WTC11 (cell line): ENCODE results near the gene FKBP10. TPM values are rescaled to one million over a fixed set of nuclear protein-coding genes. Genes with fewer than 3 reads are reported as not detected.

Experiments used
- ATAC-seq: fragments of 200-7000 bp; cut with Tn5 transposase; 2 replicates; pipeline ENCODE4 v1.10.0; 2021; ENCODE audit warnings: mild to moderate bottlenecking, moderate library complexity
- CTCF ChIA-PET: fragments of 300-600 bp; sonication (Branson Sonifier 250); formaldehyde crosslinking; loops from one replicate; lab custom pipeline; 2021; ENCODE audit warnings: antibody characterized with exemption; lab: Charles Lee
- POLR2A ChIA-PET: fragments of 350-600 bp; sonication (Branson Sonifier 250); formaldehyde crosslinking; loops from one replicate; lab custom pipeline; 2021; ENCODE audit warnings: antibody characterized with exemption; lab: Charles Lee
- DNase-seq: peaks from one replicate; pipeline ENCODE4 v3.0.0; 2021; ENCODE audit warnings: low spot score
- H3K27ac Mint-ChIP-seq: 2 replicates; pipeline ENCODE4 v1.8.0; 2021; ENCODE audit warnings: mixed read lengths
- H3K27me3 Mint-ChIP-seq: 2 replicates; pipeline ENCODE4 v1.8.0; 2021; ENCODE audit warnings: low read depth, mild to moderate bottlenecking, moderate library complexity, mixed read lengths
- H3K36me3 Mint-ChIP-seq: 2 replicates; pipeline ENCODE4 v1.8.0; 2021; ENCODE audit warnings: mixed read lengths
- H3K4me1 Mint-ChIP-seq: 2 replicates; pipeline ENCODE4 v1.8.0; 2022; ENCODE audit warnings: mixed read lengths
- H3K4me3 Mint-ChIP-seq: 2 replicates; pipeline ENCODE4 v1.8.0; 2021; ENCODE audit warnings: mild to moderate bottlenecking, moderate library complexity, mixed read lengths
- H3K9me3 Mint-ChIP-seq: 2 replicates; pipeline ENCODE4 v1.8.0; 2021; ENCODE audit warnings: mixed read lengths
- CDX4 ChIP-seq: fragments of 250-450 bp; sonication (Bioruptor Pico); IDR thresholded peaks from 2 replicates; pipeline ENCODE4 v1.9.0; 2021; ENCODE audit warnings: moderate library complexity, mild to moderate bottlenecking, inconsistent platforms, borderline replicate concordance
- E2F5 ChIP-seq: sonication (generic); formaldehyde crosslinking; IDR thresholded peaks from 2 replicates; pipeline ENCODE4 v1.8.1; 2022; ENCODE audit warnings: mild to moderate bottlenecking, moderate library complexity, missing genetic modification reagents
- ETV6 ChIP-seq: sonication (generic); formaldehyde crosslinking; IDR thresholded peaks from 2 replicates; pipeline ENCODE4 v1.8.1; 2022; ENCODE audit warnings: mild to moderate bottlenecking, missing genetic modification reagents
- GABPB1 ChIP-seq: sonication (generic); formaldehyde crosslinking; IDR thresholded peaks from 2 replicates; pipeline ENCODE4 v1.8.1; 2023; ENCODE audit warnings: mild to moderate bottlenecking, missing genetic modification reagents
- IRF2 ChIP-seq: sonication (generic); formaldehyde crosslinking; IDR thresholded peaks from 2 replicates; pipeline ENCODE4 v1.8.0; 2022; ENCODE audit warnings: low read depth, missing genetic modification reagents, borderline replicate concordance
- JUN ChIP-seq: sonication (generic); formaldehyde crosslinking; IDR thresholded peaks from 2 replicates; pipeline ENCODE4 v1.8.0; 2023; ENCODE audit warnings: mild to moderate bottlenecking, missing genetic modification reagents
- KAT7 ChIP-seq: sonication (generic); formaldehyde crosslinking; IDR thresholded peaks from 2 replicates; pipeline ENCODE4 v1.8.1; 2023; ENCODE audit warnings: missing genetic modification reagents, mild to moderate bottlenecking, borderline replicate concordance
- MAX ChIP-seq: sonication (generic); formaldehyde crosslinking; IDR thresholded peaks from 2 replicates; pipeline ENCODE4 v1.8.0; 2022; ENCODE audit warnings: mild to moderate bottlenecking, missing genetic modification reagents
- MXD4 ChIP-seq: fragments of 250-450 bp; sonication (Bioruptor Pico); IDR thresholded peaks from 2 replicates; pipeline ENCODE4 v1.8.0; 2021; ENCODE audit warnings: mild to moderate bottlenecking, moderate library complexity, borderline replicate concordance
- NFYB ChIP-seq: sonication (generic); formaldehyde crosslinking; conservative IDR thresholded peaks from 2 replicates; pipeline ENCODE4 v1.8.0; 2022; ENCODE audit warnings: low read depth, missing genetic modification reagents
- NR1H2 ChIP-seq: sonication (generic); formaldehyde crosslinking; IDR thresholded peaks from 2 replicates; pipeline ENCODE4 v1.9.0; 2021; ENCODE audit warnings: mild to moderate bottlenecking, moderate library complexity, missing genetic modification reagents
- NR3C1 ChIP-seq: sonication (generic); formaldehyde crosslinking; conservative IDR thresholded peaks from 2 replicates; pipeline ENCODE4 v1.8.1; 2023; ENCODE audit warnings: low read depth, mild to moderate bottlenecking, missing genetic modification reagents
- SMAD4 ChIP-seq: sonication (generic); formaldehyde crosslinking; IDR thresholded peaks from 2 replicates; pipeline ENCODE4 v1.8.0; 2022; ENCODE audit warnings: mild to moderate bottlenecking, missing genetic modification reagents
- USF2 ChIP-seq: sonication (generic); formaldehyde crosslinking; IDR thresholded peaks from 2 replicates; pipeline ENCODE4 v1.8.1; 2023; ENCODE audit warnings: mild to moderate bottlenecking, missing genetic modification reagents, moderate library complexity
- ZBTB43 ChIP-seq: sonication (generic); formaldehyde crosslinking; IDR thresholded peaks from 2 replicates; pipeline ENCODE4 v1.8.1; 2023; ENCODE audit warnings: mild to moderate bottlenecking, missing genetic modification reagents
- ZNF121 ChIP-seq: sonication (generic); formaldehyde crosslinking; IDR thresholded peaks from 2 replicates; pipeline ENCODE4 v1.8.0; 2023; ENCODE audit warnings: missing genetic modification reagents
- ZNF138 ChIP-seq: sonication (generic); formaldehyde crosslinking; conservative IDR thresholded peaks from 2 replicates; pipeline ENCODE4 v1.8.1; 2022; ENCODE audit warnings: mild to moderate bottlenecking, moderate library complexity, missing genetic modification reagents
- ZNF219 ChIP-seq: sonication (generic); formaldehyde crosslinking; IDR thresholded peaks from 2 replicates; pipeline ENCODE4 v1.8.0; 2023; ENCODE audit warnings: missing genetic modification reagents, mild to moderate bottlenecking, borderline replicate concordance
- ZNF317 ChIP-seq: sonication (generic); formaldehyde crosslinking; IDR thresholded peaks from 2 replicates; pipeline ENCODE4 v1.8.1; 2023; ENCODE audit warnings: low read depth, mild to moderate bottlenecking, moderate library complexity, missing genetic modification reagents, borderline replicate concordance
- ZNF423 ChIP-seq: fragments of 250-450 bp; sonication (Bioruptor Pico); IDR thresholded peaks from 2 replicates; pipeline ENCODE4 v2.1.2; 2022; ENCODE audit warnings: mild to moderate bottlenecking, moderate library complexity
- ZNF512 ChIP-seq: sonication (generic); formaldehyde crosslinking; IDR thresholded peaks from 2 replicates; pipeline ENCODE4 v1.8.1; 2022; ENCODE audit warnings: missing genetic modification reagents, borderline replicate concordance
- ZNF671 ChIP-seq: fragments of 250-450 bp; sonication (Bioruptor Pico); IDR thresholded peaks from 2 replicates; pipeline ENCODE4 v1.8.0; 2021; ENCODE audit warnings: mild to moderate bottlenecking
- ZSCAN18 ChIP-seq: fragments of 250-450 bp; sonication (Bioruptor Pico); IDR thresholded peaks from 2 replicates; pipeline ENCODE4 v2.1.2; 2022; ENCODE audit warnings: mild to moderate bottlenecking, moderate library complexity
- total RNA-seq: library from RNA; stranded (reverse); gene quantifications from 3 replicates; pipeline ENCODE4 v1.2.3, GENCODE V29; 2021

The FKBP10 gene
- total RNA-seq, 1 experiment from 2014 or later: 243 TPM

- ChIA-PET POLR2A (interaction anchor here (0.5 to 0.9 kb wide), 2 partner anchors 9 to 28 kb away, joined by 4 read pairs; no protein-coding TSS in a partner anchor), CTCF (interaction anchor here (4.5 to 7.1 kb wide), 2 partner anchors 13 to 28 kb away, joined by 31 to 135 read pairs; partner anchors contain the start of gene JUP)
- Mint-ChIP-seq H3K9me3 (no peaks in the 10 kb centered on the region), H3K27ac (peak overlapping the region; percentile 89), H3K27me3 (no peaks in the 10 kb centered on the region), H3K4me3 (peak overlapping the region; percentile 30; the same call in 1 of the 2 replicates), H3K36me3 (peaks cover 25% of the 10 kb centered on the region), H3K4me1 (peaks cover 53% of the 10 kb centered on the region)
- TF ChIP-seq SMAD4 (CRISPR knock-in tag) (no peak), ZBTB43 (CRISPR knock-in tag) (no peak), ZNF423 (CRISPR knock-in tag) (peak; percentile 46; the same call in 1 of the 2 replicates), ZNF317 (no peak), NR1H2 (CRISPR knock-in tag) (no peak), NFYB (CRISPR knock-in tag) (0 out of 2 replicates have a peak, but pooled peaks have one; percentile 1), MXD4 (no peak), ZNF671 (no peak), ETV6 (CRISPR knock-in tag) (no peak), ZNF512 (CRISPR knock-in tag) (no peak), ZNF121 (CRISPR knock-in tag) (peak; percentile 69; the same call in 1 of the 2 replicates)
- ATAC-seq (peak; percentile 53), DNase-seq (peak; percentile 71)
Observed at GRCh38 chr17:41772218-41772585, 40.6 kb upstream of the FKBP10 start.

- ATAC-seq (no peak), DNase-seq (no peak)
- peaks cover 58% of the 10 kb centered on the region for H3K4me1 Mint-ChIP-seq
- H3K27me3 Mint-ChIP-seq: no peaks in the 10 kb centered on the region
- peaks cover 22% of the 10 kb centered on the region for H3K36me3 Mint-ChIP-seq
- no peaks in the 10 kb centered on the region for H3K9me3 Mint-ChIP-seq
- TF ChIP-seq ZNF219 (CRISPR knock-in tag): no peak
- TF ChIP-seq GABPB1 (CRISPR knock-in tag): peak; percentile 21; the same call in 1 of the 2 replicates
- POLR2A ChIA-PET: interaction anchor here (1.2 to 2.9 kb wide), 3 partner anchors 9 to 13 kb away, joined by 3 to 37 read pairs (median 5); partner anchors contain the start of gene JUP
- H3K27ac Mint-ChIP-seq: peak overlapping the region; percentile 89
- peak overlapping the region; percentile 30; the same call in 1 of the 2 replicates for H3K4me3 Mint-ChIP-seq
- CTCF ChIA-PET: interaction anchor here (1.3 to 7.1 kb wide), 4 partner anchors 9 to 39 kb away, joined by 4 to 135 read pairs (median 21); partner anchors contain the start of genes JUP and P3H4
Observed at GRCh38 chr17:41772586-41773189, 40.1 kb upstream of the FKBP10 start.

- CTCF ChIA-PET: interaction anchor here (0.7 to 7.1 kb wide), 8 partner anchors 9 to 328 kb away, joined by 3 to 135 read pairs (median 6); partner anchors contain the start of genes JUP and P3H4
- POLR2A ChIA-PET: interaction anchor here (1.1 to 2.9 kb wide), 4 partner anchors 9 to 92 kb away, joined by 3 to 37 read pairs (median 6); partner anchors contain the start of genes JUP and KLHL11
- Mint-ChIP-seq H3K27me3 (no peaks in the 10 kb centered on the region), H3K27ac (peak overlapping the region; percentile 89; the same call in 1 of the 2 replicates), H3K36me3 (peaks cover 19% of the 10 kb centered on the region), H3K4me1 (peaks cover 62% of the 10 kb centered on the region), H3K4me3 (no peak overlapping the region), H3K9me3 (no peaks in the 10 kb centered on the region)
- ATAC-seq (peak; percentile 19), DNase-seq (peak; percentile 41)
- no peak for TF ChIP-seq JUN (CRISPR knock-in tag)
- TF ChIP-seq NFYB (CRISPR knock-in tag): no peak
- no peak for TF ChIP-seq CDX4 (CRISPR knock-in tag)
- no peak for TF ChIP-seq MAX (CRISPR knock-in tag)
- TF ChIP-seq E2F5 (CRISPR knock-in tag): no peak
- no peak for TF ChIP-seq ZSCAN18 (CRISPR knock-in tag)
- TF ChIP-seq ZNF138 (CRISPR knock-in tag): no peak
- TF ChIP-seq KAT7 (CRISPR knock-in tag): no peak
- no peak for TF ChIP-seq IRF2 (CRISPR knock-in tag)
- TF ChIP-seq USF2: no peak
- no peak for TF ChIP-seq NR1H2 (CRISPR knock-in tag)
- no peak for TF ChIP-seq ETV6 (CRISPR knock-in tag)
- no peak for TF ChIP-seq NR3C1 (CRISPR knock-in tag)
Observed at GRCh38 chr17:41773190-41773588, 39.6 kb upstream of the FKBP10 start.
